Jurkat, Clone E6-1 (cell line): ENCODE measurements around the gene NUTM2F.
"Not testable (repeated sequence)": the region's sequence is repeated elsewhere in the genome, so short reads cannot be mapped to it uniquely, and the experiment has no call there.

Experiments
- DNase-seq: peaks from one replicate; pipeline ENCODE4 v3.0.0-alpha.2; 2011; ENCODE audit warnings: low read depth, low spot score
- H3K4me3 ChIP-seq: 2 replicates; pipeline ENCODE4 v1.5.1; 2011; ENCODE audit warnings: mild to moderate bottlenecking, low read length, control low read depth, moderate library complexity

NUTM2F gene

GRCh38 chr9:94317949-94318657 is 10.3 kb downstream of the NUTM2F start:
- DNase-seq, H3K4me3 ChIP-seq: not testable (repeated sequence)

GRCh38 chr9:94316236-94316635 is 12.2 kb downstream of the NUTM2F start:
- not testable (repeated sequence) for DNase-seq, H3K4me3 ChIP-seq

- DNase-seq, H3K4me3 ChIP-seq: not testable (repeated sequence)
These were observed 13.1 kb downstream of the NUTM2F start for GRCh38 chr9:94315034-94315984.

- no peak overlapping the region for H3K4me3 ChIP-seq
- no peak for DNase-seq
These were observed 25.1 kb downstream of the NUTM2F start for GRCh38 chr9:94303321-94303720.

GRCh38 chr9:94302426-94302825 is 26.0 kb downstream of the NUTM2F start:
- H3K4me3 ChIP-seq: no peak overlapping the region
- DNase-seq: no peak

GRCh38 chr9:94301583-94301982 is 26.9 kb downstream of the NUTM2F start:
- H3K4me3 ChIP-seq: no peak overlapping the region
- DNase-seq: no peak

GRCh38 chr9:94300470-94301301 is 27.8 kb downstream of the NUTM2F start:
- no peak overlapping the region for H3K4me3 ChIP-seq
- no peak for DNase-seq

GRCh38 chr9:94298949-94299599 is 29.4 kb downstream of the NUTM2F start:
- no peak overlapping the region for H3K4me3 ChIP-seq
- no peak for DNase-seq

GRCh38 chr9:94289691-94290090 is 38.8 kb downstream of the NUTM2F start:
- DNase-seq: no peak
- H3K4me3 ChIP-seq: no peak overlapping the region

- H3K4me3 ChIP-seq: no peak overlapping the region
- no peak for DNase-seq
These were observed 40.4 kb downstream of the NUTM2F start for GRCh38 chr9:94287877-94288513.

GRCh38 chr9:94286116-94286515 is 42.3 kb downstream of the NUTM2F start:
- DNase-seq: no peak
- no peak overlapping the region for H3K4me3 ChIP-seq

- no peak for DNase-seq
- H3K4me3 ChIP-seq: no peak overlapping the region
These were observed 47.3 kb downstream of the NUTM2F start for GRCh38 chr9:94281101-94281500.

GRCh38 chr9:94280409-94280989 is 47.9 kb downstream of the NUTM2F start:
- H3K4me3 ChIP-seq: no peak overlapping the region
- no peak for DNase-seq

- no peak for DNase-seq
- H3K4me3 ChIP-seq: no peak overlapping the region
These were observed 50.4 kb downstream of the NUTM2F start for GRCh38 chr9:94277885-94278536.

- not testable (repeated sequence) for H3K4me3 ChIP-seq
These were observed 51.4 kb downstream of the NUTM2F start for GRCh38 chr9:94277029-94277428.

GRCh38 chr9:94270009-94270408 is 58.4 kb downstream of the NUTM2F start:
- no peak for DNase-seq
- no peak overlapping the region for H3K4me3 ChIP-seq

More at GRCh38 chr9:94277029-94277428, 51.4 kb downstream of the NUTM2F start:
- DNase-seq: not testable (repeated sequence)

GRCh38 chr9:94269264-94269663 is 59.2 kb downstream of the NUTM2F start:
- H3K4me3 ChIP-seq: no peak overlapping the region
- DNase-seq: no peak
